Esophagus muscularis mucosa (tissue), 4 donors: ENCODE measurements around the gene PRKCD. TPM values are rescaled to one million over a fixed set of nuclear protein-coding genes. Genes with fewer than 3 reads are reported as not detected.

Experiments
- DNase-seq: peaks from one replicate; pipeline ENCODE4 v3.0.0-alpha.2; 2017; ENCODE audit errors: extremely low spot score
- H3K27ac ChIP-seq, 4 donors: fragments of 200-600 bp; sonication (generic); replicated peaks in 1 of 4; 1 replicate in 3 of 4; 2 replicates in 1 of 4; pipeline ENCODE4 v1.5.1; 2016 to 2019; ENCODE audit warnings: mild to moderate bottlenecking in 1 of 4
- H3K27me3 ChIP-seq, 4 donors: fragments of 200-600 bp; sonication (generic); one replicate each; pipeline versions ENCODE4 v1.5.1 to v1.6.0; 2016 to 2019
- H3K36me3 ChIP-seq, 4 donors: fragments of 200-600 bp; sonication (generic); one replicate each; pipeline ENCODE4 v1.5.1; 2016 to 2019
- H3K4me1 ChIP-seq, 4 donors: fragments of 200-600 bp; sonication (generic); one replicate each; pipeline ENCODE4 v1.5.1; 2016 to 2019
- H3K4me3 ChIP-seq, 4 donors: fragments of 200-600 bp; sonication (generic); 1 replicate in 2 of 4; 2 replicates in 2 of 4; pipeline ENCODE4 v1.5.1; 2016 to 2019; ENCODE audit warnings: mild to moderate bottlenecking in 4 of 4, moderate library complexity in 1 of 4
- H3K9me3 ChIP-seq, 4 donors: fragments of 200-600 bp; sonication (generic); 1 replicate in 3 of 4; 2 replicates in 1 of 4; pipeline ENCODE4 v1.5.1; 2016 to 2019
- EP300 ChIP-seq: sonication (generic); formaldehyde crosslinking; IDR thresholded peaks from one replicate; pipeline ENCODE4 v1.6.1; 2017; ENCODE audit warnings: antibody characterized with exemption
- POLR2A ChIP-seq: fragments of 450-650 bp; IDR thresholded peaks from one replicate; pipeline ENCODE4 v1.6.1; 2017; ENCODE audit warnings: antibody characterized with exemption, moderate library complexity, mild to moderate bottlenecking, low read depth
- POLR2AphosphoS5 ChIP-seq, 2 donors: sonication (generic); formaldehyde crosslinking; IDR thresholded peaks; one replicate each; pipeline ENCODE4 v1.6.1; 2017; ENCODE audit warnings: antibody characterized with exemption in 2 of 2
- WGBS: methylation state at CpG from one replicate; pipeline ENCODE4 v1.1.5; 2018; 5-methylcytosine and 5-hydroxymethylcytosine counted together
- intact Hi-C: fragments of 100-400 bp; cut with DNase I; formaldehyde crosslinking; loops from one replicate; pipeline ENCODE4 v1.15.1; 2023
- total RNA-seq, 4 donors: library from RNA; depleted of rRNA; stranded (reverse); fragments of >200 nt; gene quantifications; one replicate each; pipeline versions ENCODE4 v1.1.0 to v1.2.1, GENCODE V29; 2016
- TF ChIP-seq, protein P1 (sequence below), 3 experiments: fragments of 200-600 bp in 2 of 3; fragments of 450-650 bp in 1 of 3; sonication (generic) in 2 of 3; IDR thresholded peaks; one replicate each; pipeline ENCODE4 v1.5.1; 2017 to 2019; ENCODE audit warnings: antibody characterized with exemption in 3 of 3, mild to moderate bottlenecking in 2 of 3, moderate library complexity in 1 of 3

The PRKCD gene
- total RNA-seq, 4 donors from 2014 or later = 7.0 to 16.7 (median 12.4) TPM

DNA sequence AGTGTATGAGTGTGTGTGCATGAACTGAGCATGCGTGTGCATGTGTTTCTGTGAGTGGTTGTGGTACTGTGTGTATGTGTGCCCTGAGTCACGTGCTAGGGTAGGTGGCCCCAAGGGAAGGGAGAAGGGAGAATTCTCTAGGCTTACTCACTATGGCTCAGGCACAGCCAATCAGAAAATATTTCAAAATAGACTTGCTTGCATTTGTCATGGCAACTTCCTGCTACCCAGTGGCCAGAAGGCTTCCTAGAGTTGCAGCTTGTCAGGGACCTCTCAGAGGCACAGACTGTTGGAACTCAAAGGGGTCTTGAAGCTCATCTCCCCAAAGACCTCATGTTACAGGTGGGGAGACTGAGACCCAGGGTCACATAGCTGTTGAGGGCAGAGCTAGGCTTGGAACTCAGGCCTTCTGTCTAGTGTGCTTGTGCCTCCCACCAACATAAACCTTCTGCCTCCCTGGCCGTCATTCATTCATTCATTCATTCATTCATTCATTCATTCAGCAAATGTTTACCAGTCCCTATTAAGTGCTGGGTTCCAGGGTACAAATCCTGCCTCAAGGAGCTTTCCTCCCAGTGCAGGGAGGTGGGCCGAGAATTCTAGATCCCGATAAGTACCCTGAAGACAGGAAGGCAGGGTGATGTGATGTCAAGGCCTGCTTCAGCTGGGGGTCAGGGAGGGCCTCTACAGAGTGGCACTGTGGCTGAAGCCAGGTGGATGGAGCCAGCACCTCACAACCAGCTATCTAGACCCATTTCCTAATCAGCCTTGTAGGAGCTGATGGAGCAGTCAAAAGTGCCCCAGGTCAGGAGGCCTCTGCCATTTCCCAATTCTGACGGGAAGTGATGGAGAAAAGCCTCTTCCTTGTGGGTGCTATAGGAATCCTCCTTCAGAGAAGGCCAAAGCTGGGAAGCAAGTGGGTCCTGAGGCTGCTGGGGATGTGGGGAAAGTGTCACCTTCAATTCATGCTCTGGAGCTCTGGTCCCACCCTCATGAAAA lies 19.9 kb upstream of the PRKCD start:
- Histone ChIP-seq H3K27ac (no peak overlapping the region), H3K27me3 (no peaks in the 10 kb centered on the region), H3K36me3 (no peaks in the 10 kb centered on the region), H3K4me1 (peaks cover 0 to 24% (median 18%) of the 10 kb centered on the region in 4 donors), H3K9me3 (no peaks in the 10 kb centered on the region), H3K4me3 (no peak overlapping the region)
- intact Hi-C loops = no loop called here
- WGBS = 80% methylated on average over 6 of the region's 6 CpGs
- DNase-seq = no peak
- TF ChIP-seq POLR2A (no peak), EP300 (no peak), POLR2AphosphoS5 (IDR thresholded peaks at IDR 0.05) (no peak)
- TF ChIP-seq, protein P1, sequence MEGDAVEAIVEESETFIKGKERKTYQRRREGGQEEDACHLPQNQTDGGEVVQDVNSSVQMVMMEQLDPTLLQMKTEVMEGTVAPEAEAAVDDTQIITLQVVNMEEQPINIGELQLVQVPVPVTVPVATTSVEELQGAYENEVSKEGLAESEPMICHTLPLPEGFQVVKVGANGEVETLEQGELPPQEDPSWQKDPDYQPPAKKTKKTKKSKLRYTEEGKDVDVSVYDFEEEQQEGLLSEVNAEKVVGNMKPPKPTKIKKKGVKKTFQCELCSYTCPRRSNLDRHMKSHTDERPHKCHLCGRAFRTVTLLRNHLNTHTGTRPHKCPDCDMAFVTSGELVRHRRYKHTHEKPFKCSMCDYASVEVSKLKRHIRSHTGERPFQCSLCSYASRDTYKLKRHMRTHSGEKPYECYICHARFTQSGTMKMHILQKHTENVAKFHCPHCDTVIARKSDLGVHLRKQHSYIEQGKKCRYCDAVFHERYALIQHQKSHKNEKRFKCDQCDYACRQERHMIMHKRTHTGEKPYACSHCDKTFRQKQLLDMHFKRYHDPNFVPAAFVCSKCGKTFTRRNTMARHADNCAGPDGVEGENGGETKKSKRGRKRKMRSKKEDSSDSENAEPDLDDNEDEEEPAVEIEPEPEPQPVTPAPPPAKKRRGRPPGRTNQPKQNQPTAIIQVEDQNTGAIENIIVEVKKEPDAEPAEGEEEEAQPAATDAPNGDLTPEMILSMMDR (IDR thresholded peaks at IDR 0.05) = no peak

DNA sequence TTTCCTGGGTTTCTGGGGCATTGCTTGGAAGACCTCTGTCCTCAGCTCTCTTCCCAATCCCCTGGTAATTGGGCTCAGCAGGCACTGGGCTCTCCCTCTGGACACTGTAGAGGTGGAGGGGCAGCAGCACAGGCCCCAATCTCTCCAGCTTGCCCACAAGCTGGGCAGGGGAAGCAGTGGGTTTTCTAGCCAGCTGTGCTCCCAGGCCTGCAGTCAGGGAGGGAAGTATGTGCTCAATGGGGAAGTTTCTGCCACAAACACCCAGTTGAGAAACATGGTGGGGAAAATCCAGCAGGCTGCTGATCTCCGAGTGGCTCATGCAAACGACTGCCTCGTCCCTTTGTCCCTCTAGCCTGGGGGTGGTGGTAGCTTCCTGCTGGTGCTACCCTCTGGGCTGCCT lies 18.0 kb upstream of the PRKCD start:
- no peaks in the 10 kb centered on the region for H3K9me3 ChIP-seq
- TF ChIP-seq POLR2AphosphoS5 (IDR thresholded peaks at IDR 0.05) (no peak), EP300 (no peak)
- TF ChIP-seq, protein P1 (IDR thresholded peaks at IDR 0.05) = no peak
- no peak overlapping the region for H3K4me3 ChIP-seq
- DNase-seq = no peak
- 75% methylated on average over 3 of the region's 3 CpGs for WGBS
- H3K4me1 ChIP-seq = peaks cover 0 to 24% (median 18%) of the 10 kb centered on the region in 4 donors
- intact Hi-C loops = no loop called here
- no peaks in the 10 kb centered on the region for H3K36me3 ChIP-seq
- H3K27me3 ChIP-seq = no peaks in the 10 kb centered on the region
- no peak overlapping the region for H3K27ac ChIP-seq

DNA sequence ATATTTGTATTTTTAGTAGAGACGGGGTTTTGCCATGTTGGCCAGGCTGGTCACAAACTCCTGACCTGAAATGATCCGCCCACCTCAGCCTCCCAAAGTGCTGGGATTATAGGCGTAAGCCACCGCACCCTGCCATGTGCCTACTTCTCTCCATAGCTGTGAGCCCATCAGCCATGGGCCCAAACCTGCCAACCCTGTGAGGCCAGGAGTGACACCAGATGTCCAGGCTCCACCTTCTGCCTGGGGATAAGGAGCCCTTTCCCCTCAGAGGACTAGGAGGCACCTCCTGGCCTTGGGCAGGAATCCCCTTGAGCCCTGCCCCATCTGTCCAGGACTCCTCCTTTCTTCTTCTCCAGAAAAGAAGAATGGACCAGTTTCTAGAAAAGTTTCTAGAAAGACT lies 16.6 kb upstream of the PRKCD start:
- Histone ChIP-seq H3K27me3 (no peaks in the 10 kb centered on the region), H3K9me3 (no peaks in the 10 kb centered on the region), H3K4me3 (no peak overlapping the region), H3K36me3 (no peaks in the 10 kb centered on the region), H3K4me1 (peaks cover 0 to 21% (median 14%) of the 10 kb centered on the region in 4 donors), H3K27ac (no peak overlapping the region)
- no peak for DNase-seq
- intact Hi-C loops = no loop called here
- WGBS = 97% methylated on average over 4 of the region's 4 CpGs
- TF ChIP-seq EP300 (no peak), POLR2AphosphoS5 (IDR thresholded peaks at IDR 0.05) (no peak)

DNA sequence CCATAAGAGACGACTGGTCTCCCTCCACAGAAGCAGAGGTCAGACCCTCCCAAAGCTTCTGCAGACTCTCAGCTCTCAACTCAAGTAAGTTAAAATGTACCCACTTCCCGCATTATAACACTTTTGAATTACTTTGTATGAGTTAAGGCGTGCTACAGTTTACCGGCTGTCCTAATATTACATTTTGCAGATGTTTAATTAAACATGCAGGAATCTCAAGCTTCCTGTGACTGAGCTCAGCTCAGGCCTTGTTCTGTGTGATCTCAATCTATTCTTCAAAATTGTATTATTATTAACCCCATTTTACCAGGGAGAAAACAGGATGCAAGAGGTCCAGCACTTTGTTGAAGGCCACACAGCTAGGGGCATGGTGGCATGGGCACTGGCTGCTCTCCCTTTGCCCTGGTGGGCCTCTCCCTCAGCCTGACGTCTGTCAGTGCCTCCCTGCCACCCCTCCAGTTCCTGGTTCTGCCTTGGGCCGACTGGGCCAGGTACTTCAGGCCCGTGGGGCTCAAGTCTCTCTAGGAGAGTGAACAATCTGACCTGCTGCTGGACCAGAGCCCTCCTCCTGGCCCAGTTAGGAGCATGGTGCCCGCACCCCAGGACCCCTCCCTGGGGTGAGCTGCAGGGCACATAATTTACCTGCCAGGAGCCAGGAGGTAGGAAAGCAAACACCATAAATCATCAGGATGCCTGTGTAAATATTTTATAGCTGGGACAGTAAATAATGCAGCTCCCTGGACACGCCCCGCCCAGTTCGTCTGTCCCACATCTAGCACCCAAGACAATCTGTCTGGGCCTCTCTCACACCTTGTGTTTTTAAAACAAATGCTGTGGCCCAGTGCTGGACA lies 15.9 kb upstream of the PRKCD start:
- H3K4me1 ChIP-seq = peaks cover 0 to 23% (median 13%) of the 10 kb centered on the region in 4 donors
- no peaks in the 10 kb centered on the region for H3K36me3 ChIP-seq
- DNase-seq = no peak
- TF ChIP-seq POLR2A = no peak
- intact Hi-C loops = no loop called here
- 75% methylated on average over 10 of the region's 11 CpGs for WGBS
- H3K4me3 ChIP-seq = no peak overlapping the region
- H3K27me3 ChIP-seq = no peaks in the 10 kb centered on the region
- no peaks in the 10 kb centered on the region for H3K9me3 ChIP-seq
- no peak overlapping the region for H3K27ac ChIP-seq

- 81% methylated on average over 3 of the region's 3 CpGs for WGBS
- H3K4me1 ChIP-seq = peaks cover 5 to 21% (median 14%) of the 10 kb centered on the region in 4 donors
- no peak for DNase-seq
- H3K27me3 ChIP-seq = no peaks in the 10 kb centered on the region
- H3K4me3 ChIP-seq = no peak overlapping the region
- intact Hi-C loops = no loop called here
- H3K9me3 ChIP-seq = no peaks in the 10 kb centered on the region
- no peak for TF ChIP-seq EP300
- TF ChIP-seq, protein P1 (IDR thresholded peaks at IDR 0.05) = no peak
- TF ChIP-seq POLR2A = no peak
- TF ChIP-seq POLR2AphosphoS5 (IDR thresholded peaks at IDR 0.05) = no peak
- no peaks in the 10 kb centered on the region for H3K36me3 ChIP-seq
- no peak overlapping the region for H3K27ac ChIP-seq
Measured at GRCh38 chr3:53145713-53146080, 15.3 kb upstream of the PRKCD start.
